ENCODE results near the gene ABCC1.

DNA sequence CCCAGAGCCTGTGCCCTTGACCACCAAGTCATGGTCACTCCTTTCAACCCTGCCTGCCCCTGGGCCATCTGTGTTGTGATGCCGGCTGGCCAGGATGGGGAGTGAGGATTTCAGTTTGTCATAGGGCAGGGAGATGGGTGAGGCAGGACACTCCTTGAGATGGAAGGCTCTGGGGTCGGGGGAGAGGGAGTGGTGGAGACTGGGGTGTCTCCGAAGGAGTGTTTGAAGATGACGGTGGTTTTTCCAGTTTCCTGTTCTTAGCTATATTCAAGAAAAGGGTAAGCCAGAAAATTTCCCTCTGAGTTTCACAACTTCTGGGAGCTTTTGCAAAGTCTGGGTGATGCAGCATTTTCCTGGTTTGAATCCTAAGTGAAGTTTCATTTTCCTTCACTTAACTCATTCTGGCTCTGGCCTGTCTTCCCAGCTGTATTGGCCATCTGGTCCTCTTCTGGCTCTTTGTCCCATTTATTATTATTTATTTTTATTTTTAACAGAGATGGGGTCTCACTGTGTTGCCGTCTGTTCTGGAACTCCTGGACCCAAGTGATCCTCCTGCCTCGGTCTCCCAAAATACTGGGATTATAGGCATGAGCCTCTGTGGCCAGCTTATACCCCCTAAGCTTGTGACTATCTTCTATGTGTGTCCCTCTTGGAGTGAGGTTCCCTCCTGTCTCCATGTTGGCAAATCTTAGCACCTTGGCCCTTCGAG lies 27.7 kb downstream of the ABCC1 start:
- TF ChIP-seq NFRKB (IDR thresholded peaks at IDR 0.05) (no peak), FOXM1 (IDR thresholded peaks at IDR 0.05; ENCODE audit: borderline replicate concordance) (no peak), SP1 (IDR thresholded peaks at IDR 0.05) (no peak), FOXK2 (IDR thresholded peaks at IDR 0.05) (no peak), ELF4 (IDR thresholded peaks at IDR 0.05) (no peak), SUZ12 (IDR thresholded peaks at IDR 0.05) (no peak), ARNT (IDR thresholded peaks at IDR 0.05) (no peak), CTBP1 (IDR thresholded peaks at IDR 0.05; ENCODE audit: borderline replicate concordance) (no peak), FOXA1 (IDR thresholded peaks at IDR 0.05) (no peak), BHLHE40 (IDR thresholded peaks at IDR 0.05; ENCODE audit: borderline replicate concordance) (no peak), L3MBTL2 (conservative IDR thresholded peaks at IDR 0.05) (no peak), HDGF (IDR thresholded peaks at IDR 0.05; ENCODE audit: borderline replicate concordance) (no peak), TARDBP (IDR thresholded peaks at IDR 0.05) (no peak), ZNF384 (IDR thresholded peaks at IDR 0.05) (no peak)

Measured in HEK293T (cell line).